Endothelial cell of umbilical vein (primary cell): ENCODE data around the gene ADAMTS12.

Experiments used
- EZH2 ChIP-seq: IDR thresholded peaks from 2 replicates; pipeline ENCODE4 v1.6.1; 2012; ENCODE audit warnings: borderline replicate concordance, low read depth, mild to moderate bottlenecking, moderate library complexity, low read length, inconsistent platforms; ENCODE audit not compliant: severe bottlenecking
- FOS ChIP-seq: IDR thresholded peaks from 2 replicates; pipeline ENCODE4 v1.6.1; 2011; ENCODE audit warnings: mild to moderate bottlenecking, low read length, moderate library complexity, borderline replicate concordance; ENCODE audit not compliant: insufficient read depth
- GATA2 ChIP-seq: IDR thresholded peaks from 2 replicates; pipeline ENCODE4 v1.7.0; 2011; ENCODE audit warnings: low read depth, mild to moderate bottlenecking, moderate library complexity, mixed read lengths, low read length; ENCODE audit not compliant: insufficient read length, insufficient read depth
- JUN ChIP-seq: IDR thresholded peaks from 2 replicates; pipeline ENCODE4 v1.6.1; 2011; ENCODE audit warnings: borderline replicate concordance, low read depth; ENCODE audit not compliant: insufficient read length, insufficient read depth
- MYC ChIP-seq: IDR thresholded peaks from one replicate; pipeline ENCODE4 v1.6.1; 2011; ENCODE audit warnings: mild to moderate bottlenecking, low read depth, low read length
- POLR2A ChIP-seq: IDR thresholded peaks from 2 replicates; pipeline ENCODE4 v1.6.1; 2012; ENCODE audit warnings: low read depth, mild to moderate bottlenecking, control low read depth, low read length
- POLR2AphosphoS5 ChIP-seq: IDR thresholded peaks from 2 replicates; pipeline ENCODE4 v1.6.1; 2012; ENCODE audit warnings: low read depth, mild to moderate bottlenecking, control low read depth, low read length, moderate library complexity; ENCODE audit not compliant: insufficient read depth
- TF ChIP-seq, protein P1 (sequence below), 2 donors: IDR thresholded peaks; 1 replicate in 1 of 2; 2 replicates in 1 of 2; pipeline ENCODE4 v1.5.1; 2011; ENCODE audit warnings: low read length in 2 of 2, mild to moderate bottlenecking in 2 of 2, moderate library complexity in 2 of 2, control low read depth in 1 of 2, inconsistent platforms in 1 of 2, low read depth in 1 of 2; ENCODE audit not compliant: insufficient read depth in 1 of 2; ENCODE audit errors: extremely low read depth in 1 of 2
- TF ChIP-seq, protein P2 (sequence below): IDR thresholded peaks from 2 replicates; pipeline ENCODE4 v1.6.1; 2011; ENCODE audit not compliant: insufficient read depth, insufficient read length

DNA sequence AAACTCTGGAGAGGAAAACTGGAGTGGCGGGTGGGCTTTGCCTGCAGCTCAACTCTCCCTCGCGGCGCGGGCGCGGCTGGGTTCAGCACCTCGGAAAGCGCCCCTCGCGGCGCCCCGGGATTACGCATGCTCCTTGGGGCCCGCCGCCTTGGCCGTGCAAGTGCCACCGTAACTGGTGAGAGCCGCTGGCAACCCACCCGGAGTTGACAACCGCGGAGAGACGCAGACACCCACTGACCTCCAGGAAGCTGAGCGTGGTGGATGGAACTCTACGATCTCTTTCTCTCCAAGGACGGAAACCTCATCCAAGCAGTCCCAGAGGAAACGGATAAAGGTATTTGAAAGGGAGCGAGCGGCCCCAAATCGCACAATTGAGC is 44.2 kb upstream of the ADAMTS12 start:
- TF ChIP-seq, protein P1, sequence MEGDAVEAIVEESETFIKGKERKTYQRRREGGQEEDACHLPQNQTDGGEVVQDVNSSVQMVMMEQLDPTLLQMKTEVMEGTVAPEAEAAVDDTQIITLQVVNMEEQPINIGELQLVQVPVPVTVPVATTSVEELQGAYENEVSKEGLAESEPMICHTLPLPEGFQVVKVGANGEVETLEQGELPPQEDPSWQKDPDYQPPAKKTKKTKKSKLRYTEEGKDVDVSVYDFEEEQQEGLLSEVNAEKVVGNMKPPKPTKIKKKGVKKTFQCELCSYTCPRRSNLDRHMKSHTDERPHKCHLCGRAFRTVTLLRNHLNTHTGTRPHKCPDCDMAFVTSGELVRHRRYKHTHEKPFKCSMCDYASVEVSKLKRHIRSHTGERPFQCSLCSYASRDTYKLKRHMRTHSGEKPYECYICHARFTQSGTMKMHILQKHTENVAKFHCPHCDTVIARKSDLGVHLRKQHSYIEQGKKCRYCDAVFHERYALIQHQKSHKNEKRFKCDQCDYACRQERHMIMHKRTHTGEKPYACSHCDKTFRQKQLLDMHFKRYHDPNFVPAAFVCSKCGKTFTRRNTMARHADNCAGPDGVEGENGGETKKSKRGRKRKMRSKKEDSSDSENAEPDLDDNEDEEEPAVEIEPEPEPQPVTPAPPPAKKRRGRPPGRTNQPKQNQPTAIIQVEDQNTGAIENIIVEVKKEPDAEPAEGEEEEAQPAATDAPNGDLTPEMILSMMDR (IDR thresholded peaks at IDR 0.05; ENCODE audit: extremely low read depth in 1 of 2, insufficient read depth in 1 of 2, low read depth in 1 of 2, low read length in 2 of 2), result peak in 1 of 2 donors; percentile 17
- TF ChIP-seq JUN (no peak), POLR2AphosphoS5 (no peak), POLR2A (no peak), MYC (no peak), EZH2 (no peak), GATA2 (no peak), FOS (no peak)
- TF ChIP-seq, protein P2, sequence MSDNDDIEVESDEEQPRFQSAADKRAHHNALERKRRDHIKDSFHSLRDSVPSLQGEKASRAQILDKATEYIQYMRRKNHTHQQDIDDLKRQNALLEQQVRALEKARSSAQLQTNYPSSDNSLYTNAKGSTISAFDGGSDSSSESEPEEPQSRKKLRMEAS, result no peak
